Activated B cell treated with CpG ODN at 0.5 μM for 24 hours (primary cell): Measurements from ENCODE around the gene EZH2. TPM values are rescaled to one million over a fixed set of nuclear protein-coding genes. Genes with fewer than 3 reads are reported as not detected.
A peak's percentile ranks its signal among the peaks of the same experiment; 100 is the strongest.

ENCODE experiments used
- ATAC-seq: fragments of 200-7000 bp; cut with Tn5 transposase; one replicate; pipeline ENCODE4 v1.10.0; 2021; ENCODE audit warnings: low read depth, mild to moderate bottlenecking, moderate library complexity
- CTCF ChIA-PET: fragments of 350-600 bp; sonication (Branson Sonifier 250); formaldehyde crosslinking; loops from one replicate; lab custom pipeline; 2021; ENCODE audit warnings: antibody characterized with exemption; lab: Charles Lee
- POLR2A ChIA-PET: fragments of 350-600 bp; sonication (Branson Sonifier 250); formaldehyde crosslinking; loops from one replicate; lab custom pipeline; 2021; ENCODE audit warnings: antibody characterized with exemption; lab: Charles Lee
- DNase-seq: peaks from one replicate; pipeline ENCODE4 v3.0.0; 2022
- H3K27ac Mint-ChIP-seq: one replicate; pipeline ENCODE4 v1.8.0; 2020; ENCODE audit warnings: mixed read lengths
- H3K27me3 Mint-ChIP-seq: one replicate; pipeline ENCODE4 v1.8.0; 2021; ENCODE audit warnings: mixed read lengths
- H3K36me3 Mint-ChIP-seq: one replicate; pipeline ENCODE4 v1.8.0; 2021; ENCODE audit warnings: low read depth, mixed read lengths
- H3K4me1 Mint-ChIP-seq: one replicate; pipeline ENCODE4 v1.8.0; 2021; ENCODE audit warnings: mixed read lengths
- H3K4me3 Mint-ChIP-seq: one replicate; pipeline ENCODE4 v1.8.0; 2020; ENCODE audit warnings: mild to moderate bottlenecking, mixed read lengths
- H3K9me3 Mint-ChIP-seq: one replicate; pipeline ENCODE4 v1.8.0; 2020; ENCODE audit warnings: mixed read lengths
- intact Hi-C: fragments of 100-400 bp; cut with micrococcal nuclease; formaldehyde crosslinking; loops from one replicate; pipeline ENCODE4 v1.15.1; 2024
- total RNA-seq: library from RNA; stranded (reverse); gene quantifications from 2 replicates; pipeline ENCODE4 v1.2.3, GENCODE V29; 2022
- TF ChIP-seq, protein P1 (sequence below): fragments of 200-600 bp; IDR thresholded peaks from one replicate; pipeline ENCODE4 v1.8.0; 2022; ENCODE audit warnings: antibody characterized with exemption, mild to moderate bottlenecking

Gene EZH2
- total RNA-seq, 1 donor from 2014 or later: 19.6 TPM

DNA sequence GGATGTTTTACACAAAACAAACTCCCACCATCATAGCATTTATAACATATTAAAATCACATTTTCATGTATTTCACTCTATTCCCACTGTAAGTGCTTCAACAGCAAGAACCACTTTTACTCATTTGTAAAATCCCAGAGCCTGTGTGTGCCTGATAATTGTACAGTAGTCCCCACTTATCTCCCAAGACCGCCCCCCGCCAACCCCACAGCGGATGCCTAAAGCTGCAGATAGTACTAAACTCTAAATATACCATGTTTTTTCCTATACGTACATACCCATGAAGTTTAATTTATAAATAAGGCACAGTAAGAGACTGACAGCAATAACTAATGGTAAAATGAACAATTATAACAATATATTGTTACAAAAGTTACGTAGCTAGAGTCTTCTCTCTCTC lies 33.5 kb downstream of the EZH2 start:
- POLR2A ChIA-PET: interaction anchor here (0.8 kb wide), 1 partner anchor 33 kb away, joined by 3 read pairs; no protein-coding TSS in a partner anchor
- no peak overlapping the region for H3K27ac Mint-ChIP-seq

DNA sequence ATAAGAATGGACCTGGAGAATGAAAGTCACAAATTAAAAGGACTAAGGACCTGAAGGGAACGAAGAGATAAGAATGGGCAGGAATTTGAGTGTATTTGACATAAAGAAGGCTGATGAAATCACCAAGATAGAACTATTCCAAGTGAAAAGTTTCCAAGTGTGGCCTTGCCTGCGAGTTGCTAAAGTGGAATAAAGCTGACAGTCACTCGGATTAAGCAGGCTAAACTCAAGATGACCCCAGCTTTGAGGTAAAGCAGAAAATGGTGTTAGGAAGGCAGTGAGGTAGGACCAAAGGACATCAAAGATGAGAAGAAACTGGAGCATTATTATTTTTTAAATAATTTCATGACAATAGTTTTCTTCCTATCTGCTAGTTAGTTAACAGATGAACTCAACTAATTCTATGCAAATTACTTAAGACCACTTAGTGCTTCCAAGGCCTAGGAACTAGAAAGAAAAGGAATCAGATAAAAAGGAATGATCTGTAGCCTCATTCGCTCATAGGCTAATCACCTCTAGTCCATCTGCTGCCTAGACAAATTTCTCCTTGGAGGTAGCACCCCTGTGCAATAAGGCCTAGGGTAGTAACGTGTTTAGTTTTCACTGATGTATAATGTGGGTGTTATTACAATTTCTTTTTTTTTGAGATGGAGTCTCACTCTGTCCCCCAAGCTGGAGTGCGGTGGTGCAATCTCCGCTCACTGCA lies 34.5 kb downstream of the EZH2 start:
- intact Hi-C loops: no loop called here
- no peak overlapping the region for H3K4me3 Mint-ChIP-seq
- peaks cover 6% of the 10 kb centered on the region for H3K4me1 Mint-ChIP-seq

More for the DNA sequence above, 33.5 kb downstream of the EZH2 start:
- Mint-ChIP-seq H3K36me3 (no peaks in the 10 kb centered on the region), H3K9me3 (no peaks in the 10 kb centered on the region), H3K4me3 (no peak overlapping the region), H3K4me1 (peaks cover 6% of the 10 kb centered on the region), H3K27me3 (no peaks in the 10 kb centered on the region)
- intact Hi-C loops: no loop called here
- CTCF ChIA-PET: no interaction called here
- ATAC-seq (no peak), DNase-seq (no peak)
- TF ChIP-seq, protein P1, sequence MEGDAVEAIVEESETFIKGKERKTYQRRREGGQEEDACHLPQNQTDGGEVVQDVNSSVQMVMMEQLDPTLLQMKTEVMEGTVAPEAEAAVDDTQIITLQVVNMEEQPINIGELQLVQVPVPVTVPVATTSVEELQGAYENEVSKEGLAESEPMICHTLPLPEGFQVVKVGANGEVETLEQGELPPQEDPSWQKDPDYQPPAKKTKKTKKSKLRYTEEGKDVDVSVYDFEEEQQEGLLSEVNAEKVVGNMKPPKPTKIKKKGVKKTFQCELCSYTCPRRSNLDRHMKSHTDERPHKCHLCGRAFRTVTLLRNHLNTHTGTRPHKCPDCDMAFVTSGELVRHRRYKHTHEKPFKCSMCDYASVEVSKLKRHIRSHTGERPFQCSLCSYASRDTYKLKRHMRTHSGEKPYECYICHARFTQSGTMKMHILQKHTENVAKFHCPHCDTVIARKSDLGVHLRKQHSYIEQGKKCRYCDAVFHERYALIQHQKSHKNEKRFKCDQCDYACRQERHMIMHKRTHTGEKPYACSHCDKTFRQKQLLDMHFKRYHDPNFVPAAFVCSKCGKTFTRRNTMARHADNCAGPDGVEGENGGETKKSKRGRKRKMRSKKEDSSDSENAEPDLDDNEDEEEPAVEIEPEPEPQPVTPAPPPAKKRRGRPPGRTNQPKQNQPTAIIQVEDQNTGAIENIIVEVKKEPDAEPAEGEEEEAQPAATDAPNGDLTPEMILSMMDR: no peak

DNA sequence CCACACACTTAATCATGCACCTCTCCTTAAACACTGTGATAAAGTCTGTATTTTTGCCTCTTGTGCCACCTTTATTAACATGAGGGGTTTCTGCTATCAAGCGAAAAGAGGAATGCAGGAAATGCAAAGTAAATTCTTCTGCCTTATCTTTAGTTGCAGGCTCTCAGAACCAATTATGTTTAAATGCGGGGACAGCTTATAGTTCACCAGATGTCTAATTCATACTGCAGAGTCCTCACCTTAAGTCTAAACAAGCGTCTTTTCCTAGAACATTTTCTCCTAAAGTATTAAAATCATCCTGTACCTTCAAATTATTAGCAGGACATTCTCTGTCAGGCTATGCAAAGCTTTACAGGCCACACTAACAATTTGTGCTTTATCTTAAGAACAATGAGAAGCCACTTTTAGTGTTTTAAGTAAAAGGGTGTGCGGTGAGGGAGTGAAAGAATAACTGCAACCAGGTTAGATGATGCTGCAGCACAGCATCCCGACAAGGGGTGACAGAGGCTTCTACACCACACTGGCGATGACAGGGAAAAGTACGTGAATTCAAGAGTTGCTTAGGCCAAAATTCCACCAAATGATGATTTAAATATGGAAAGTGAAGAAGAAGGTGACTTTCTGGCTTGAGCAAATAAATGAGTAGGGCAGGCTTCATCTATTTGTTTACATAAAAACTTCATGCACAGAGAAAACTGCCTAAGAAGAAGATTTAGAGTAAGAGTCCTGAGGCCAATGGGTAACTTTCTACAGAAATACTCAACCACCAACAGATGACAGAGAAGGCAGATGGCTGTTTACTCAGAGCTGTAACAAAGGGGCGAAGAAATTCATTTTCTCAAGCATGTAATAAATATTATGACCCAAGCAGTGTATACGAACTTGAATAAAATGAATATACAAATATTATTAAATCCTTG lies 36.0 kb downstream of the EZH2 start:
- no peaks in the 10 kb centered on the region for H3K9me3 Mint-ChIP-seq
- POLR2A ChIA-PET: no interaction called here
- no peaks in the 10 kb centered on the region for H3K27me3 Mint-ChIP-seq
- TF ChIP-seq, protein P1: no peak
- ATAC-seq (no peak), DNase-seq (no peak)
- no peaks in the 10 kb centered on the region for H3K36me3 Mint-ChIP-seq
- H3K4me1 Mint-ChIP-seq: peaks cover 6% of the 10 kb centered on the region
- no peak overlapping the region for H3K4me3 Mint-ChIP-seq
- CTCF ChIA-PET: interaction anchor here (0.6 kb wide), 1 partner anchor 116 kb away, joined by 3 read pairs; no protein-coding TSS in a partner anchor
- intact Hi-C loops: no loop called here
- H3K27ac Mint-ChIP-seq: no peak overlapping the region

More for the DNA sequence above, 34.5 kb downstream of the EZH2 start:
- TF ChIP-seq, protein P1: no peak
- Mint-ChIP-seq H3K36me3 (no peaks in the 10 kb centered on the region), H3K9me3 (no peaks in the 10 kb centered on the region), H3K27me3 (no peaks in the 10 kb centered on the region), H3K27ac (no peak overlapping the region)
- ATAC-seq (no peak), DNase-seq (no peak)
- POLR2A ChIA-PET: no interaction called here
- CTCF ChIA-PET: no interaction called here

DNA sequence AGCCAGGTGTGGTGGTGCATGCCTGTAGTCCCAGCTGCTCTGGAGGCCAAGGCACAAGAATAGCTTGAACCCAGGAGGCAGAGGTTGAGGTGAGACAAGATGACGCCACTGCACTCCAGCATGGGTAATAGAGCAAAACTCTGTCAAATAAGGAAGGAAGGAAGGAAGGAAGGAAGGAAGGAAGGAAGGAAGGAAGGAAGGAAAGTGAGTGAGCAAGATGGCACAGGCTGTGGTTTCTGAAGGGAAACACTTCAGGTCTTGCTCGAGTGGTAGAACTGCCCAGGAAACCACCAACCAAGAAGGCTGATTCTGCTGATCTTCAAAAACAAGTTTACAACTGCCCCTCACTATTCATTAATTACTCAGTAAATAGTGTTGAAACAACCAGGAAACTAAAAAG lies 45.2 kb downstream of the EZH2 start:
- peaks cover 12% of the 10 kb centered on the region for H3K4me1 Mint-ChIP-seq
- ChIA-PET CTCF (no interaction called here), POLR2A (interaction anchor here (0.6 to 0.7 kb wide), 2 partner anchors 22 to 287 kb away, joined by 3 to 13 read pairs; partner anchors contain the start of gene ZNF425)
- no peaks in the 10 kb centered on the region for H3K27me3 Mint-ChIP-seq
- DNase-seq: no peak
- TF ChIP-seq, protein P1: no peak
- ATAC-seq: peak; percentile 42
- no peak overlapping the region for H3K4me3 Mint-ChIP-seq
- H3K27ac Mint-ChIP-seq: no peak overlapping the region
- H3K9me3 Mint-ChIP-seq: peaks cover 5% of the 10 kb centered on the region
- intact Hi-C loops: no loop called here
- peaks cover 9% of the 10 kb centered on the region for H3K36me3 Mint-ChIP-seq

DNA sequence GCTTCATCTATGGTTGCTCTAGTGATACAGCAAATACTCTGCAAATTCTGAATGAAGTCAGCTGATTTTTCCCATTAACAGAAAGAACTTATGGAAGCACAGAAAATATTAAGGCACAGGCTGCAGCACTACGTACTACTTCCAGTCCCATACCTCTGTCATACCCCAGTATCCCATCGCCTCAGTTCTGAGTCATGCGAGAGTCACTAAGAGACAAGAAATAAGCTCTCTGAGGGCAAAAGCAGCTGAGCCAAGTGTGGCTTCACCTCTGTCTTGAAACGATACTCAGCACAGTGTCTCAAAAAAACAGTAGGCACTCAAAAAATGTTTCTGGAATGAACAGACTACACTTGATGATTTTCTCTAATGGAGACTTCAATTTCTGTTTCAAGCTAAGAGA lies 48.2 kb downstream of the EZH2 start:
- Mint-ChIP-seq H3K4me3 (no peak overlapping the region), H3K27me3 (no peaks in the 10 kb centered on the region), H3K36me3 (peaks cover 10% of the 10 kb centered on the region), H3K4me1 (peaks cover 12% of the 10 kb centered on the region), H3K27ac (no peak overlapping the region), H3K9me3 (peaks cover 5% of the 10 kb centered on the region)
- CTCF ChIA-PET: no interaction called here
- ATAC-seq (no peak), DNase-seq (no peak)
- TF ChIP-seq, protein P1: no peak
- intact Hi-C loops: no loop called here
- POLR2A ChIA-PET: no interaction called here
